Activated CD4-positive, alpha-beta T cell treated with anti-CD3 and anti-CD28 coated beads for 36 hours (primary cell): ENCODE results near the gene ZFAND3. TPM values are rescaled to one million over a fixed set of nuclear protein-coding genes. Genes with fewer than 3 reads are reported as not detected.
A peak's percentile ranks its signal among the peaks of the same experiment; 100 is the strongest.
"Not testable (repeated sequence)": the region's sequence is repeated elsewhere in the genome, so short reads cannot be mapped to it uniquely, and the experiment has no call there.

Experiments used
- ATAC-seq: fragments of 200-7000 bp; cut with Tn5 transposase; one replicate; pipeline ENCODE4 v1.10.0; 2021; ENCODE audit warnings: mild to moderate bottlenecking, moderate library complexity
- CTCF ChIA-PET: fragments of 350-600 bp; sonication (Branson Sonifier 250); formaldehyde crosslinking; loops from one replicate; lab custom pipeline; 2021; ENCODE audit warnings: antibody characterized with exemption; lab: Charles Lee
- POLR2A ChIA-PET: fragments of 350-600 bp; sonication (Branson Sonifier 250); formaldehyde crosslinking; loops from one replicate; lab custom pipeline; 2021; ENCODE audit warnings: antibody characterized with exemption, inconsistent platforms; lab: Charles Lee
- DNase-seq: peaks from one replicate; pipeline ENCODE4 v3.0.0-alpha.2; 2020
- H3K27ac Mint-ChIP-seq: one replicate; pipeline ENCODE4 v1.8.0; 2021; ENCODE audit warnings: mixed read lengths
- H3K27me3 Mint-ChIP-seq: one replicate; pipeline ENCODE4 v1.8.0; 2021; ENCODE audit warnings: mixed read lengths
- H3K36me3 Mint-ChIP-seq: one replicate; pipeline ENCODE4 v1.8.0; 2021; ENCODE audit warnings: low read depth, mixed read lengths
- H3K4me1 Mint-ChIP-seq: one replicate; pipeline ENCODE4 v1.8.0; 2021; ENCODE audit warnings: mixed read lengths
- H3K4me3 Mint-ChIP-seq: one replicate; pipeline ENCODE4 v1.8.0; 2021; ENCODE audit warnings: mild to moderate bottlenecking, moderate library complexity, mixed read lengths
- H3K9me3 Mint-ChIP-seq: one replicate; pipeline ENCODE4 v1.8.0; 2021; ENCODE audit warnings: low read depth, mixed read lengths
- intact Hi-C, 2 experiments: fragments of 100-400 bp; cut with DNase I in 1 of 2; cut with micrococcal nuclease in 1 of 2; formaldehyde crosslinking; loops; one replicate each; pipeline versions ENCODE4 v1.14.2 to v1.15.1; 2022 to 2024; cut with DNase I, micrococcal nuclease
- total RNA-seq, 2 experiments: library from RNA; stranded (reverse); gene quantifications; one replicate each; pipeline ENCODE4 v1.2.3, GENCODE V29; 2021

ZFAND3 gene
- total RNA-seq, 2 experiments from 2014 or later = 34.5 to 47.8 TPM

DNA sequence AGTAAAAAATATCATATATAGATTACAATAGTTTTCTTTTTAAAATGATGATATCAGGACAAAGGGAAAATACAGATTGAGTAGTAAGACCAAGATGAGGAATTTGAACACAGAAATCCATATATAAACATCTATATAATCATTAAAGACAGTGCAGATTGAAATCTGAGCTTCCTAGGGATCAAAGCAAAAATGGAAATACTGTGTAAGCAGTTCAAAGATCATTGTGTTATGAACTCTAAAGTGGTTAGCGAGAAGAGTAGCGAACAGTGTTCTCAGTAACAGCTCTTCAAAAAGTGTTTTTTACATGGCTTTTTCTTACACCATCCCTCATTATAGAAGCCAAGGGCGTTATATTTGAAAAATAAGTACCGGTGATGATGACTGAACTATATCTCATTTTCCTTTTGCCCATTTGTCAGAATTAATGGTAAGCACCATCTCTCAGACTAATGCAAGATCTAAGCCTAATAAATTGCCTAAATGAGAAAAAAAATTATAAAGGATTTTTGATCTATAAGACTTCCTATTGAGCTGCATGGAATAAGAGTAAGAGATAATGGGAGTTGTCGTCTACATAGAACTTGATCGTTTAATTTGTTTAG lies 226.3 kb downstream of the ZFAND3 start:
- peaks cover 5% of the 10 kb centered on the region for H3K9me3 Mint-ChIP-seq
- ChIA-PET CTCF (interaction anchor here (2.2 kb wide), 1 partner anchor 13 kb away, joined by 6 read pairs; no protein-coding TSS in a partner anchor), POLR2A (no interaction called here)
- H3K27ac Mint-ChIP-seq = no peak overlapping the region
- no peaks in the 10 kb centered on the region for H3K27me3 Mint-ChIP-seq
- intact Hi-C loops = no loop called here
- no peak overlapping the region for H3K4me3 Mint-ChIP-seq
- peaks cover 8% of the 10 kb centered on the region for H3K4me1 Mint-ChIP-seq
- ATAC-seq (no peak), DNase-seq (no peak)
- H3K36me3 Mint-ChIP-seq = peaks cover 5% of the 10 kb centered on the region

DNA sequence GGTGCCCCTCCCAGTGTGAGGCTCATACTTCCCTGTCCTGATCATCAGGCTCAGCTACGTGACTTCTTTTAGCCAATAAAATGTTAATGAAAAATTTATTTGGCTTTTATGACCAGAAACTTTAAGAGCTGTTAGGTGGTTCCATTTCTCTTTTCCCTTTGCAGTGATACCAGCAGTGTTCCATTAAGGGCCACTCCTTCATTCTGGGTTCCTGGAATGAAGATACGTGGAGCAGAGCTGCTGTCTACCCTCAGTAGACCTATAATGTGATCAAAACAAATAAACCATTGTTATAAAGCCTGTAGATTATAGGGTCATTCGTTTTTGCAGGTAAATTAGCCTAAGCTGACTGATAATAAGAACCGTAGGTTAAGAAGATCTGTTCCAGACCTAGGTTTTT lies 228.0 kb downstream of the ZFAND3 start:
- no peak for ATAC-seq
- peaks cover 9% of the 10 kb centered on the region for H3K4me1 Mint-ChIP-seq
- ChIA-PET CTCF (interaction anchor here (1.1 to 1.3 kb wide), 2 partner anchors 14 to 19 kb away, joined by 3 read pairs; no protein-coding TSS in a partner anchor), POLR2A (no interaction called here)
- DNase-seq = no peak
- intact Hi-C loops = no loop called here
- peaks cover 5% of the 10 kb centered on the region for H3K9me3 Mint-ChIP-seq
- no peak overlapping the region for H3K4me3 Mint-ChIP-seq
- peaks cover 5% of the 10 kb centered on the region for H3K36me3 Mint-ChIP-seq
- H3K27ac Mint-ChIP-seq = no peak overlapping the region
- H3K27me3 Mint-ChIP-seq = no peaks in the 10 kb centered on the region

- CTCF ChIA-PET, H3K27me3 Mint-ChIP-seq, H3K27ac Mint-ChIP-seq, intact Hi-C loops, H3K4me3 Mint-ChIP-seq, POLR2A ChIA-PET, H3K9me3 Mint-ChIP-seq, H3K36me3 Mint-ChIP-seq, ATAC-seq, DNase-seq: not testable (repeated sequence)
- peaks cover 15% of the 10 kb centered on the region for H3K4me1 Mint-ChIP-seq
These were observed 230.4 kb downstream of the ZFAND3 start for GRCh38 chr6:38049861-38050397.

- no peaks in the 10 kb centered on the region for H3K27me3 Mint-ChIP-seq
- H3K4me1 Mint-ChIP-seq = peaks cover 25% of the 10 kb centered on the region
- no peak for DNase-seq
- no peak overlapping the region for H3K4me3 Mint-ChIP-seq
- ChIA-PET POLR2A (no interaction called here), CTCF (no interaction called here)
- no peak overlapping the region for H3K27ac Mint-ChIP-seq
- peaks cover 5% of the 10 kb centered on the region for H3K9me3 Mint-ChIP-seq
- no peak for ATAC-seq
- H3K36me3 Mint-ChIP-seq = peaks cover 5% of the 10 kb centered on the region
- intact Hi-C loops = no loop called here
These were observed 232.4 kb downstream of the ZFAND3 start for GRCh38 chr6:38051819-38052434.

- Mint-ChIP-seq H3K36me3 (peaks cover 5% of the 10 kb centered on the region), H3K4me1 (peaks cover 41% of the 10 kb centered on the region), H3K27ac (no peak overlapping the region), H3K27me3 (no peaks in the 10 kb centered on the region), H3K9me3 (peaks cover 5% of the 10 kb centered on the region), H3K4me3 (no peak overlapping the region)
- DNase-seq = no peak
- intact Hi-C loops = no loop called here
- ChIA-PET CTCF (interaction anchor here (0.7 to 1.5 kb wide), 3 partner anchors 64 to 272 kb away, joined by 3 to 4 read pairs (median 3); no protein-coding TSS in a partner anchor), POLR2A (no interaction called here)
- no peak for ATAC-seq
These were observed 235.1 kb downstream of the ZFAND3 start for GRCh38 chr6:38054527-38055202.

DNA sequence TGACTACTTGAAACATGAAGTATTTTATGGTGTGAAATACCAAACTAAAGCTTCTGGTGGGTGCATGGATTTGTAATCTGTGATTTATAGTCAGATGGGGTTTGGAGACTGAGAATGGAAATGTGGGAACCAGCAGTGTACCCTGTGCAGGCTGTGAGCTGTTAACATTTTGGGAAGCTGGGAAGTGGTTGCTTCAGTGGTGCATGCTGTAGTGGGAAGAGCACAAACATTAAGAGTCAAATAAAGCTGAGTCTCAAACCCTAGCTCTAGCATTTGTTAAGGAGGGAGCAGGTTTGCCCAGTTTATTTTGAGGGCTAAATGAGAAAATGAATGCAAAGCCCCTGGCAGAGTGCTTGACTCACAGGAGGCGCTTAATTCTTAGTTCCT lies 235.7 kb downstream of the ZFAND3 start:
- no peak for ATAC-seq
- no peak overlapping the region for H3K27ac Mint-ChIP-seq
- ChIA-PET CTCF (interaction anchor here (1.0 to 1.5 kb wide), 2 partner anchors 264 to 273 kb away, joined by 3 to 4 read pairs; no protein-coding TSS in a partner anchor), POLR2A (no interaction called here)
- H3K36me3 Mint-ChIP-seq = peaks cover 3% of the 10 kb centered on the region
- no peak overlapping the region for H3K4me3 Mint-ChIP-seq
- intact Hi-C loops = no loop called here
- H3K27me3 Mint-ChIP-seq = no peaks in the 10 kb centered on the region
- H3K9me3 Mint-ChIP-seq = peaks cover 4% of the 10 kb centered on the region
- peaks cover 40% of the 10 kb centered on the region for H3K4me1 Mint-ChIP-seq
- no peak for DNase-seq

- no peak for DNase-seq
- Mint-ChIP-seq H3K36me3 (peaks cover 3% of the 10 kb centered on the region), H3K4me3 (no peak overlapping the region), H3K9me3 (no peaks in the 10 kb centered on the region), H3K27ac (no peak overlapping the region), H3K4me1 (peaks cover 34% of the 10 kb centered on the region), H3K27me3 (no peaks in the 10 kb centered on the region)
- intact Hi-C loops = no loop called here
- ATAC-seq = no peak
- POLR2A ChIA-PET = no interaction called here
- CTCF ChIA-PET = interaction anchor here (0.9 kb wide), 1 partner anchor 23 kb away, joined by 4 read pairs; no protein-coding TSS in a partner anchor
These were observed 236.8 kb downstream of the ZFAND3 start for GRCh38 chr6:38056361-38056760.

DNA sequence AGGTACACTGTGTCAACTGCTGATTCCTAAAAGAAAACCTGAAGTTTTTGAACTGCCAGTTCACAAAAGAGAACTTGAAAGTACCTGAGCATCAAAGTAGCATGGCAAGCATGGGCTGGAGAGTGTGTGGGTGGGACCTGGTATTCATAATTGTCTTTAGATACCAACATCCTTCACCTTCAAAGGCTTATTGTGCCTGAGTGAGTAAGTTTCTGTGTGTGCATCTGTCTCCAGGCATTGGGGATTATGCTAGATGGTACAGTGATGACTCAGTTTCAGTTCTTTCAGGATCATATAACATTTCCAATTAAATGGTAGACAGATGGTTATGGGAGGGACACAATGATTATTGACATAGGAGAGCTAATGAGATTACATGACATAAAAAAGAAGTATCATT lies 238.5 kb downstream of the ZFAND3 start:
- intact Hi-C loops = loop anchor here in 1 of 2 experiments (1.0 kb wide), 1 partner anchor 73 kb away; no protein-coding TSS in a partner anchor
- Mint-ChIP-seq H3K27ac (no peak overlapping the region), H3K4me3 (no peak overlapping the region), H3K36me3 (peaks cover 16% of the 10 kb centered on the region), H3K27me3 (no peaks in the 10 kb centered on the region), H3K9me3 (no peaks in the 10 kb centered on the region), H3K4me1 (peaks cover 33% of the 10 kb centered on the region)
- ChIA-PET CTCF (interaction anchor here (0.9 to 1.0 kb wide), 2 partner anchors 23 to 37 kb away, joined by 3 to 4 read pairs; no protein-coding TSS in a partner anchor), POLR2A (interaction anchor here (0.8 kb wide), 1 partner anchor 14 kb away, joined by 3 read pairs; no protein-coding TSS in a partner anchor)
- ATAC-seq (peak; percentile 98), DNase-seq (peak; percentile 86)

- Mint-ChIP-seq H3K9me3 (no peaks in the 10 kb centered on the region), H3K27ac (no peak overlapping the region), H3K27me3 (no peaks in the 10 kb centered on the region), H3K36me3 (peaks cover 43% of the 10 kb centered on the region), H3K4me3 (no peak overlapping the region), H3K4me1 (peaks cover 24% of the 10 kb centered on the region)
- ChIA-PET POLR2A (no interaction called here), CTCF (no interaction called here)
- no peak for DNase-seq
- ATAC-seq = no peak
- intact Hi-C loops = no loop called here
These were observed 242.5 kb downstream of the ZFAND3 start for GRCh38 chr6:38062066-38062465.

- H3K36me3 Mint-ChIP-seq = peaks cover 43% of the 10 kb centered on the region
These were observed 244.4 kb downstream of the ZFAND3 start for GRCh38 chr6:38063973-38064372.

DNA sequence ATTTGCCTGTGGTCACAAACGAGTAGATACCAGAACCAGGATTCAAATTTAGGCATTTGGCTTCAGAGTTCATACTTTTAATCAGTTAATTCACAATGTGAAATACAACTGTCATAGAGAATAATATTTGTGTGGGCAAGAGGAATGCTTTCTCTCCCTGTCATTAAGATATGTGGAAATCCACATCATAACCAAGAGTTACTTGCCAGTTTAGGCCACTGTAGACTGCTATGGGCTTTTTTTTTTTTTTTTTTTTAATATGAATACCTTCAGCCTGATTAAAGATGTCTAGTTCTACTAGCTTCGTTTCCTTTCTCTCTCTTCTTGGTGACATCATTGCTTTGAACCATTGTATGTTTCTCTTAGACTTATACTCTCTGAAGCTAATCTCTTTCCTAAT lies 244.9 kb downstream of the ZFAND3 start:
- Mint-ChIP-seq H3K4me1 (peaks cover 8% of the 10 kb centered on the region), H3K36me3 (peaks cover 43% of the 10 kb centered on the region), H3K27ac (no peak overlapping the region), H3K9me3 (no peaks in the 10 kb centered on the region), H3K27me3 (no peaks in the 10 kb centered on the region), H3K4me3 (no peak overlapping the region)
- ChIA-PET CTCF (interaction anchor here (2.0 kb wide), 1 partner anchor 10 kb away, joined by 6 read pairs; no protein-coding TSS in a partner anchor), POLR2A (no interaction called here)
- DNase-seq = no peak
- intact Hi-C loops = no loop called here
- ATAC-seq = no peak

More at GRCh38 chr6:38063973-38064372, 244.4 kb downstream of the ZFAND3 start:
- ATAC-seq (no peak), DNase-seq (no peak)
- H3K9me3 Mint-ChIP-seq = no peaks in the 10 kb centered on the region
- H3K4me1 Mint-ChIP-seq = peaks cover 7% of the 10 kb centered on the region
- no peaks in the 10 kb centered on the region for H3K27me3 Mint-ChIP-seq
- ChIA-PET CTCF (no interaction called here), POLR2A (no interaction called here)
- intact Hi-C loops = no loop called here
- no peak overlapping the region for H3K4me3 Mint-ChIP-seq
- H3K27ac Mint-ChIP-seq = no peak overlapping the region
